SK-N-SH (cell line): ENCODE measurements around the gene ALOXE3. TPM values are rescaled to one million over a fixed set of nuclear protein-coding genes. Genes with fewer than 3 reads are reported as not detected.

Experiments
- CTCF ChIA-PET: fragments of 300-600, 350-600 bp; formaldehyde crosslinking; extraction: SDS; loops from one replicate; lab custom pipeline; 2021; lab: Yijun Ruan, JAX
- POLR2A ChIA-PET: fragments of 350-600 bp; sonication (Branson Sonifier 250); formaldehyde crosslinking; extraction: SDS; loops from one replicate; lab custom pipeline; 2020; ENCODE audit warnings: antibody characterized with exemption, inconsistent platforms; lab: Yijun Ruan, JAX
- DNase-seq: peaks from one replicate; pipeline ENCODE4 v3.0.0; 2012
- H2AFZ ChIP-seq: fragments of 200-600 bp; sonication (generic); 2 replicates; pipeline ENCODE4 v1.8.1; 2016; ENCODE audit warnings: antibody characterized with exemption, mild to moderate bottlenecking, low read depth
- H3F3A ChIP-seq: fragments of 200-600 bp; sonication (generic); replicated peaks from 2 replicates; pipeline ENCODE3; 2016; ENCODE audit warnings: antibody characterized with exemption, mild to moderate bottlenecking; ENCODE audit not compliant: insufficient read depth
- H3K27ac ChIP-seq, 2 experiments: fragments of 200-500 bp in 1 of 2; fragments of 200-600 bp in 1 of 2; sonication (Bioruptor generic) in 1 of 2; sonication (generic), shearing (Covaris generic) in 1 of 2; 2 replicates each; pipeline versions ENCODE4 v1.5.1 to v1.6.1; 2014 to 2016; ENCODE audit warnings: low read depth in 2 of 2, inconsistent platforms in 1 of 2, low read length in 1 of 2, mild to moderate bottlenecking in 1 of 2, mixed read lengths in 1 of 2
- H3K27me3 ChIP-seq: fragments of 200-600 bp; sonication (generic), shearing (Covaris generic); 2 replicates; pipeline ENCODE4 v1.6.1; 2016; ENCODE audit warnings: mixed run types; ENCODE audit not compliant: insufficient read depth
- H3K36me3 ChIP-seq, 2 experiments: fragments of 200-500 bp in 1 of 2; fragments of 200-600 bp in 1 of 2; sonication (Bioruptor generic) in 1 of 2; sonication (generic) in 1 of 2; replicated peaks in 1 of 2; 2 replicates each; pipeline versions ENCODE3 to v1.5.1; 2014 to 2016; ENCODE audit warnings: low read length in 1 of 2, mild to moderate bottlenecking in 1 of 2; ENCODE audit not compliant: insufficient read depth in 2 of 2, control insufficient read depth in 1 of 2
- H3K4me1 ChIP-seq, 2 experiments: fragments of 200-500 bp in 1 of 2; fragments of 200-600 bp in 1 of 2; sonication (Bioruptor generic) in 1 of 2; sonication (generic), shearing (Covaris generic) in 1 of 2; 2 replicates each; pipeline versions ENCODE4 v1.5.1 to v1.6.1; 2014 to 2016; ENCODE audit warnings: low read depth in 1 of 2, low read length in 1 of 2, mixed run types in 1 of 2; ENCODE audit not compliant: insufficient read depth in 2 of 2, control insufficient read depth in 1 of 2
- H3K4me2 ChIP-seq: fragments of 200-600 bp; sonication (generic), shearing (Covaris generic); 2 replicates; pipeline ENCODE4 v1.6.1; 2017; ENCODE audit warnings: mixed run types
- H3K4me3 ChIP-seq, 2 experiments: fragments of 200-500 bp in 1 of 2; fragments of 200-600 bp in 1 of 2; sonication (Bioruptor generic) in 1 of 2; sonication (generic), shearing (Covaris generic) in 1 of 2; 2 replicates each; pipeline versions ENCODE4 v1.5.1 to v1.8.1; 2014 to 2016; ENCODE audit warnings: low read depth in 2 of 2, inconsistent platforms in 1 of 2, low read length in 1 of 2, mild to moderate bottlenecking in 1 of 2, mixed read lengths in 1 of 2, moderate library complexity in 1 of 2
- H3K79me2 ChIP-seq: fragments of 200-600 bp; sonication (generic); 2 replicates; pipeline ENCODE4 v1.8.1; 2017; ENCODE audit warnings: mild to moderate bottlenecking; ENCODE audit not compliant: insufficient read depth
- H3K9ac ChIP-seq: fragments of 200-600 bp; sonication (generic); 2 replicates; pipeline ENCODE4 v1.6.1; 2017; ENCODE audit warnings: mixed run types
- H3K9me2 ChIP-seq: fragments of 200-600 bp; sonication (generic); 2 replicates; pipeline ENCODE4 v1.6.1; 2017; ENCODE audit warnings: mixed run types
- H3K9me3 ChIP-seq: fragments of 200-600 bp; sonication (generic); 2 replicates; pipeline ENCODE4 v1.6.1; 2017; ENCODE audit warnings: mixed run types, mild to moderate bottlenecking, moderate library complexity
- H4K20me1 ChIP-seq: fragments of 200-600 bp; sonication (generic); 2 replicates; pipeline ENCODE4 v1.6.1; 2017; ENCODE audit warnings: mild to moderate bottlenecking, mixed run types; ENCODE audit not compliant: insufficient read depth
- CHD2 ChIP-seq: fragments of 150-350 bp; IDR thresholded peaks from 2 replicates; pipeline ENCODE4 v1.6.1; 2018; ENCODE audit warnings: low read length; ENCODE audit not compliant: partially characterized antibody
- EP300 ChIP-seq, 2 experiments: IDR thresholded peaks; 2 replicates each; pipeline versions ENCODE4 v1.4.0 to v1.6.1; 2012; ENCODE audit warnings: borderline replicate concordance in 1 of 2, low read depth in 1 of 2, low read length in 1 of 2
- EZH2phosphoT487 ChIP-seq: fragments of 200-600 bp; sonication (generic); IDR thresholded peaks from 2 replicates; pipeline ENCODE4 v1.6.1; 2017; ENCODE audit warnings: low read depth, mixed run types, mild to moderate bottlenecking, antibody characterized with exemption, moderate library complexity, borderline replicate concordance
- FOSL2 ChIP-seq: IDR thresholded peaks from 2 replicates; pipeline ENCODE4 v1.4.0; 2012; ENCODE audit warnings: low read depth, mild to moderate bottlenecking, moderate library complexity, borderline replicate concordance
- FOXJ3 ChIP-seq: sonication (generic); formaldehyde crosslinking; IDR thresholded peaks from 2 replicates; pipeline ENCODE4 v1.5.1; 2020; ENCODE audit warnings: mild to moderate bottlenecking, missing genetic modification reagents
- FOXM1 ChIP-seq: IDR thresholded peaks from 2 replicates; pipeline ENCODE4 v1.4.0; 2012; ENCODE audit warnings: low read depth, mild to moderate bottlenecking
- GABPA ChIP-seq: IDR thresholded peaks from 2 replicates; pipeline ENCODE4 v1.4.0; 2012; ENCODE audit warnings: low read depth, mild to moderate bottlenecking
- GATA2 ChIP-seq: sonication (generic); formaldehyde crosslinking; IDR thresholded peaks from 2 replicates; pipeline ENCODE4 v1.5.0; 2020; ENCODE audit warnings: mild to moderate bottlenecking, missing genetic modification reagents
- IRF3 ChIP-seq: fragments of 150-350 bp; IDR thresholded peaks from 2 replicates; pipeline ENCODE4 v1.6.1; 2016; ENCODE audit warnings: mild to moderate bottlenecking, low read depth, low read length
- JUND ChIP-seq: IDR thresholded peaks from 2 replicates; pipeline ENCODE4 v1.4.0; 2012
- MXI1 ChIP-seq: IDR thresholded peaks from 2 replicates; pipeline ENCODE4 v1.6.1; 2012; ENCODE audit warnings: mild to moderate bottlenecking, low read depth, low read length, improper control_type of control experiment
- NFIC ChIP-seq: IDR thresholded peaks from 2 replicates; pipeline ENCODE4 v1.4.0; 2012; ENCODE audit warnings: borderline replicate concordance
- NRF1 ChIP-seq: IDR thresholded peaks from 2 replicates; pipeline ENCODE4 v1.6.1; 2012; ENCODE audit warnings: low read depth, mild to moderate bottlenecking, low read length
- PBX3 ChIP-seq: IDR thresholded peaks from 2 replicates; pipeline ENCODE4; 2012
- POLR2AphosphoS5 ChIP-seq: IDR thresholded peaks from 2 replicates; pipeline ENCODE4 v1.6.1; 2012; ENCODE audit warnings: low read depth, low read length
- RAD21 ChIP-seq: IDR thresholded peaks from 2 replicates; pipeline ENCODE4 v1.6.1; 2012; ENCODE audit warnings: mild to moderate bottlenecking, low read length
- RCOR1 ChIP-seq: fragments of 150-350 bp; IDR thresholded peaks from 2 replicates; pipeline ENCODE4 v1.6.1; 2017; ENCODE audit warnings: antibody characterized with exemption, low read length
- REST ChIP-seq: IDR thresholded peaks from 2 replicates; pipeline ENCODE4 v1.6.1; 2012; ENCODE audit warnings: mild to moderate bottlenecking, low read depth, low read length, moderate library complexity
- RFX5 ChIP-seq: IDR thresholded peaks from 2 replicates; pipeline ENCODE4 v1.6.1; 2012; ENCODE audit warnings: mild to moderate bottlenecking, improper control_type of control experiment, low read length
- SMC3 ChIP-seq: IDR thresholded peaks from 2 replicates; pipeline ENCODE4 v1.6.1; 2012; ENCODE audit warnings: low read depth, low read length, improper control_type of control experiment
- TAF1 ChIP-seq: IDR thresholded peaks from 2 replicates; pipeline ENCODE4 v1.6.1; 2012; ENCODE audit warnings: low read depth, mild to moderate bottlenecking, low read length, moderate library complexity, borderline replicate concordance
- TCF12 ChIP-seq: IDR thresholded peaks from 2 replicates; pipeline ENCODE4 v1.4.0; 2012
- USF1 ChIP-seq: IDR thresholded peaks from 2 replicates; pipeline ENCODE4 v1.4.0; 2012; ENCODE audit warnings: low read depth, borderline replicate concordance
- YY1 ChIP-seq: IDR thresholded peaks from 2 replicates; pipeline ENCODE4 v1.4.0; 2012; ENCODE audit warnings: low read depth, mild to moderate bottlenecking
- ZBTB33 ChIP-seq: IDR thresholded peaks from 2 replicates; pipeline ENCODE4 v1.4.0; 2012; ENCODE audit warnings: low read depth, borderline replicate concordance
- WGBS: methylation state at CpG from one replicate; pipeline ENCODE4 v1.1.6; 2017; ENCODE audit warnings: low lambda C conversion rate; 5-methylcytosine and 5-hydroxymethylcytosine counted together
- polyA plus RNA-seq, 3 experiments: library from polyadenylated mRNA; depleted of rRNA; stranded (reverse); fragments of >200 nt; gene quantifications; 2 replicates each; pipeline ENCODE4 v1.2.3, GENCODE V29; 2012

Gene ALOXE3
- polyA plus RNA-seq, 1 of the 3 experiments (the other 2 are of a cell fraction) = 0.46 TPM

GRCh38 chr17:8156246-8156992 is 38.1 kb upstream of the ALOXE3 start:
- no peaks in the 10 kb centered on the region for H3K9me3 ChIP-seq
- peaks cover 46% of the 10 kb centered on the region for H3F3A ChIP-seq
- peak overlapping the region; percentile 91 to 95 for H3K27ac ChIP-seq
- H3K4me3 ChIP-seq = peak overlapping the region; percentile 54 to 78
- H3K4me1 ChIP-seq = peaks cover 36 to 47% of the 10 kb centered on the region in 2 experiments; a peak in 3 of 4 replicates
- no peaks in the 10 kb centered on the region; the same call in 1 of the 2 replicates for H4K20me1 ChIP-seq
- peak overlapping the region; percentile 95 for H3K4me2 ChIP-seq
- POLR2A ChIA-PET = interaction anchor here (0.6 to 2.1 kb wide), 9 partner anchors 12 to 91 kb away, joined by 3 to 13 read pairs (median 4); partner anchors contain the start of genes BORCS6 and CTC1
- peak overlapping the region; percentile 98 for H3K9ac ChIP-seq
- peaks cover 15 to 22% of the 10 kb centered on the region in 2 experiments for H3K36me3 ChIP-seq
- no peak overlapping the region; the same call in 1 of the 2 replicates for H2AFZ ChIP-seq
- DNase-seq = peak; percentile 92
- WGBS = 2% methylated on average over 49 of the region's 59 CpGs
- peaks cover 38% of the 10 kb centered on the region for H3K79me2 ChIP-seq
- H3K27me3 ChIP-seq = no peaks in the 10 kb centered on the region
- CTCF ChIA-PET = interaction anchor here (0.6 to 9.4 kb wide), 14 partner anchors 8 to 948 kb away, joined by 3 to 98 read pairs (median 4); partner anchors contain the start of genes AURKB and HES7
- H3K9me2 ChIP-seq = no peaks in the 10 kb centered on the region
- TF ChIP-seq TCF12 = no peak
- no peak for TF ChIP-seq EZH2phosphoT487
- peak; percentile 98 for TF ChIP-seq PBX3
- TF ChIP-seq FOXM1 = no peak
- TF ChIP-seq TAF1 = peak; percentile 56; the same call in 1 of the 2 replicates
- TF ChIP-seq RAD21 = 0 out of 2 replicates have a peak, but pooled peaks have one; percentile 30
- peak; percentile 36 for TF ChIP-seq YY1
- TF ChIP-seq CHD2 = peak; percentile 81
- no peak for TF ChIP-seq RCOR1
- TF ChIP-seq NRF1 = peak; percentile 86
- no peak for TF ChIP-seq EP300 (IDR thresholded peaks at IDR 0.05; ENCODE audit: borderline replicate concordance in 1 of 2, low read depth in 1 of 2, low read length in 1 of 2)
- peak; percentile 91 for TF ChIP-seq MXI1
- TF ChIP-seq FOSL2 = no peak
- TF ChIP-seq RFX5 = peak; percentile 90
- peak; percentile 43; the same call in 1 of the 2 replicates for TF ChIP-seq NFIC
- TF ChIP-seq JUND = no peak
- no peak for TF ChIP-seq ZBTB33
- peak; percentile 46; the same call in 1 of the 2 replicates for TF ChIP-seq USF1
- no peak for TF ChIP-seq GATA2 (CRISPR knock-in tag)
- TF ChIP-seq IRF3 = peak; percentile 83
- peak; percentile 74 for TF ChIP-seq POLR2AphosphoS5
- TF ChIP-seq FOXJ3 (CRISPR knock-in tag) = peak; percentile 58
- TF ChIP-seq SMC3 = no peak
- TF ChIP-seq REST = no peak
- peak; percentile 75 for TF ChIP-seq GABPA
